Thoracic aorta (tissue), 2 donors: Measurements from ENCODE around the gene DYRK1A. TPM values are rescaled to one million over a fixed set of nuclear protein-coding genes. Genes with fewer than 3 reads are reported as not detected.
"Not testable (repeated sequence)": the region's sequence is repeated elsewhere in the genome, so short reads cannot be mapped to it uniquely, and the experiment has no call there.

Experiments
- ATAC-seq: fragments of 150-250 bp; one replicate; pipeline ENCODE4 v1.8.0; 2017; ENCODE audit warnings: low read depth; ENCODE audit not compliant: insufficient number of reproducible peaks, low FRiP score
- DNase-seq: peaks from one replicate; pipeline ENCODE4 v3.0.0-alpha.2; 2020; ENCODE audit warnings: low spot score
- H3K27ac ChIP-seq, 2 donors: fragments of 200-600 bp; sonication (generic); 1 replicate in 1 of 2; 2 replicates in 1 of 2; pipeline ENCODE4 v1.5.1; 2016; ENCODE audit warnings: mild to moderate bottlenecking in 2 of 2, moderate library complexity in 2 of 2
- H3K27me3 ChIP-seq: fragments of 200-600 bp; sonication (generic); replicated peaks from 2 replicates; pipeline ENCODE4 v1.6.0; 2016; ENCODE audit warnings: mild to moderate bottlenecking; ENCODE audit not compliant: insufficient read depth
- H3K36me3 ChIP-seq: fragments of 200-600 bp; sonication (generic); one replicate; pipeline ENCODE4 v1.5.1; 2016
- H3K4me1 ChIP-seq, 2 donors: fragments of 200-600 bp; sonication (generic); 1 replicate in 1 of 2; 2 replicates in 1 of 2; pipeline versions ENCODE4 v1.5.1 to v1.6.0; 2016; ENCODE audit warnings: low read depth in 2 of 2, mild to moderate bottlenecking in 1 of 2; ENCODE audit not compliant: control insufficient read depth in 1 of 2
- H3K4me3 ChIP-seq: fragments of 200-600 bp; sonication (generic); 2 replicates; pipeline ENCODE4 v1.5.1; 2016; ENCODE audit warnings: mild to moderate bottlenecking
- H3K9me3 ChIP-seq: fragments of 200-600 bp; sonication (generic); 2 replicates; pipeline ENCODE4 v1.5.1; 2016
- CTCF ChIP-seq: fragments of 200-600 bp; sonication (generic); IDR thresholded peaks from one replicate; pipeline ENCODE4 v1.5.1; 2019; ENCODE audit warnings: antibody characterized with exemption
- total RNA-seq, 2 donors: library from RNA; depleted of rRNA; stranded (reverse); fragments of >200 nt; gene quantifications; one replicate each; pipeline versions ENCODE4 v1.1.0 to v1.2.3, GENCODE V29; 2016

The DYRK1A gene
- total RNA-seq, 2 donors from 2014 or later, result 77.2 to 93.8 TPM

- no peaks in the 10 kb centered on the region for H3K27me3 ChIP-seq
- no peak overlapping the region for H3K4me3 ChIP-seq
- ATAC-seq (no peak), DNase-seq (no peak)
- H3K4me1 ChIP-seq, result no peaks in the 10 kb centered on the region
- H3K9me3 ChIP-seq, result no peaks in the 10 kb centered on the region
- peaks cover 4% of the 10 kb centered on the region for H3K36me3 ChIP-seq
- no peak overlapping the region for H3K27ac ChIP-seq
- TF ChIP-seq CTCF, result no peak
These were observed 155.1 kb downstream of the DYRK1A start for GRCh38 chr21:37521658-37522057.

GRCh38 chr21:37522641-37523295 lies 156.2 kb downstream of the DYRK1A start:
- H3K36me3 ChIP-seq, result no peaks in the 10 kb centered on the region
- no peak overlapping the region for H3K27ac ChIP-seq
- H3K27me3 ChIP-seq, result no peaks in the 10 kb centered on the region
- no peak for ATAC-seq
- H3K9me3 ChIP-seq, result no peaks in the 10 kb centered on the region
- H3K4me1 ChIP-seq, result no peaks in the 10 kb centered on the region
- DNase-seq, result no peak
- no peak overlapping the region for H3K4me3 ChIP-seq
- no peak for TF ChIP-seq CTCF

GRCh38 chr21:37524944-37525343 lies 158.4 kb downstream of the DYRK1A start:
- H3K27me3 ChIP-seq, ATAC-seq, H3K4me3 ChIP-seq, H3K4me1 ChIP-seq, H3K36me3 ChIP-seq, DNase-seq, H3K27ac ChIP-seq, H3K9me3 ChIP-seq: not testable (repeated sequence)

GRCh38 chr21:37525810-37526209 lies 159.2 kb downstream of the DYRK1A start:
- Histone ChIP-seq H3K9me3 (no peaks in the 10 kb centered on the region), H3K36me3 (no peaks in the 10 kb centered on the region), H3K27me3 (no peaks in the 10 kb centered on the region), H3K4me1 (peaks cover under 1 to 3% of the 10 kb centered on the region in 2 donors), H3K4me3 (no peak overlapping the region), H3K27ac (no peak overlapping the region)
- no peak for ATAC-seq
- no peak for DNase-seq
- TF ChIP-seq CTCF, result no peak

- no peak for TF ChIP-seq CTCF
- Histone ChIP-seq H3K4me1 (peaks cover 11 to 12% of the 10 kb centered on the region in 2 donors), H3K27me3 (no peaks in the 10 kb centered on the region), H3K4me3 (no peak overlapping the region), H3K27ac (no peak overlapping the region), H3K9me3 (no peaks in the 10 kb centered on the region), H3K36me3 (no peaks in the 10 kb centered on the region)
- ATAC-seq (no peak), DNase-seq (no peak)
These were observed 160.5 kb downstream of the DYRK1A start for GRCh38 chr21:37527103-37527502.

- DNase-seq (no peak), ATAC-seq (no peak)
- no peak for TF ChIP-seq CTCF
These were observed 161.1 kb downstream of the DYRK1A start for GRCh38 chr21:37527716-37528115.

More at GRCh38 chr21:37527716-37528115, 161.1 kb downstream of the DYRK1A start:
- Histone ChIP-seq H3K4me3 (no peak overlapping the region), H3K4me1 (peaks cover 11 to 12% of the 10 kb centered on the region in 2 donors), H3K9me3 (no peaks in the 10 kb centered on the region), H3K36me3 (no peaks in the 10 kb centered on the region), H3K27ac (no peak overlapping the region), H3K27me3 (no peaks in the 10 kb centered on the region)
